HCT116 (cell line): Measurements from ENCODE around the gene PHKA2. TPM values are rescaled to one million over a fixed set of nuclear protein-coding genes. Genes with fewer than 3 reads are reported as not detected.

Experiments used
- ATAC-seq: fragments of 200-7000 bp; cut with Tn5 transposase; 2 replicates; pipeline ENCODE4 v1.9.1; 2020; ENCODE audit warnings: mild to moderate bottlenecking, moderate library complexity
- BruUV-seq: library from RNA; stranded (reverse); fragments of 400-500 nt; replicated peaks from 2 replicates; lab custom pipeline; 2021; lab: Mats Ljungman, UMichigan
- CTCF ChIA-PET: fragments of 300-600 bp; sonication (Branson Sonifier 250); formaldehyde crosslinking; loops from one replicate; lab custom pipeline; 2021; ENCODE audit warnings: antibody characterized with exemption; lab: Charles Lee
- POLR2A ChIA-PET: fragments of 300-600, 350-600 bp; sonication (Branson Sonifier 250); formaldehyde crosslinking; loops from one replicate; lab custom pipeline; 2021; ENCODE audit warnings: antibody characterized with exemption; lab: Charles Lee
- RAD21 ChIA-PET, 2 experiments: fragments of 300-600 bp; sonication (Branson Sonifier 250); formaldehyde crosslinking; loops; one replicate each; lab custom pipeline; 2023; ENCODE audit warnings: low total read pairs in 2 of 2; ENCODE audit not compliant: uncharacterized antibody in 2 of 2, unreplicated experiment in 2 of 2, low non-redundant PET in 1 of 2; lab: Charles Lee
- DNase-seq: peaks from one replicate; pipeline ENCODE4 v3.0.0-alpha.2; 2010; ENCODE audit warnings: low read depth, low spot score
- H2AFZ ChIP-seq: fragments of 200-600 bp; shearing (Covaris generic), sonication (generic); 2 replicates; pipeline ENCODE4 v1.6.1; 2017; ENCODE audit warnings: low read depth, mixed run types, mixed read lengths, antibody characterized with exemption, low read length; ENCODE audit not compliant: poor library complexity, severe bottlenecking
- H3K27ac ChIP-seq: 2 replicates; pipeline ENCODE4 v1.5.1; 2012; ENCODE audit warnings: low read depth, low read length
- H3K27me3 ChIP-seq: fragments of 200-600 bp; sonication (generic); 2 replicates; pipeline ENCODE4 v1.6.1; 2016; ENCODE audit warnings: mixed run types, low read length, mixed read lengths; ENCODE audit not compliant: insufficient read depth
- H3K36me3 ChIP-seq, 2 experiments: fragments of 200-500 bp in 1 of 2; fragments of 200-600 bp in 1 of 2; sonication (Bioruptor generic) in 1 of 2; sonication (generic) in 1 of 2; 2 replicates each; pipeline versions ENCODE4 v1.5.1 to v1.6.1; 2014 to 2016; ENCODE audit warnings: low read length in 2 of 2, inconsistent platforms in 1 of 2, mixed read lengths in 1 of 2, mixed run types in 1 of 2; ENCODE audit not compliant: insufficient read depth in 2 of 2, control insufficient read depth in 1 of 2
- H3K4me1 ChIP-seq, 2 experiments: fragments of 200-600 bp in 1 of 2; sonication (generic) in 1 of 2; 2 replicates each; pipeline versions ENCODE4 v1.5.1 to v1.6.1; 2012 to 2017; ENCODE audit warnings: low read length in 2 of 2, inconsistent platforms in 1 of 2, mild to moderate bottlenecking in 1 of 2, mixed read lengths in 1 of 2, mixed run types in 1 of 2, moderate library complexity in 1 of 2; ENCODE audit not compliant: insufficient read depth in 2 of 2, control insufficient read depth in 1 of 2
- H3K4me2 ChIP-seq: fragments of 200-600 bp; sonication (generic); 2 replicates; pipeline ENCODE4 v1.6.1; 2017; ENCODE audit warnings: mixed run types, low read length, mixed read lengths
- H3K4me3 ChIP-seq, 2 experiments: fragments of 200-600 bp in 1 of 2; sonication (generic) in 1 of 2; replicated peaks in 1 of 2; 2 replicates each; pipeline ENCODE4 v1.5.1; 2011 to 2016; ENCODE audit warnings: low read length in 2 of 2, control low read depth in 1 of 2, low read depth in 1 of 2, mild to moderate bottlenecking in 1 of 2, mixed read lengths in 1 of 2, mixed run types in 1 of 2
- H3K79me2 ChIP-seq: fragments of 200-600 bp; sonication (generic); 2 replicates; pipeline ENCODE4 v1.6.1; 2017; ENCODE audit warnings: mild to moderate bottlenecking, mixed run types, low read length, moderate library complexity, mixed read lengths; ENCODE audit not compliant: insufficient read depth
- H3K9ac ChIP-seq: fragments of 200-600 bp; sonication (generic); 2 replicates; pipeline ENCODE4 v1.6.1; 2016; ENCODE audit warnings: low read length, mixed read lengths
- H3K9me2 ChIP-seq: fragments of 200-600 bp; sonication (generic), shearing (Covaris generic); 2 replicates; pipeline ENCODE4 v1.6.1; 2017; ENCODE audit warnings: mixed run types, mild to moderate bottlenecking, moderate library complexity; ENCODE audit not compliant: insufficient read depth
- H3K9me3 ChIP-seq, 2 experiments: fragments of 200-500 bp in 1 of 2; fragments of 200-600 bp in 1 of 2; sonication (Bioruptor generic) in 1 of 2; sonication (generic) in 1 of 2; 2 replicates each; pipeline ENCODE4 v1.6.1; 2014 to 2017; ENCODE audit warnings: low read length in 2 of 2, mixed read lengths in 2 of 2, inconsistent platforms in 1 of 2, low read depth in 1 of 2, mild to moderate bottlenecking in 1 of 2, mixed run types in 1 of 2, moderate library complexity in 1 of 2; ENCODE audit not compliant: control insufficient read depth in 1 of 2, insufficient read depth in 1 of 2
- H4K20me1 ChIP-seq: fragments of 200-600 bp; sonication (generic), shearing (Covaris generic); 2 replicates; pipeline ENCODE4 v1.6.1; 2017; ENCODE audit warnings: mixed run types, mild to moderate bottlenecking, moderate library complexity; ENCODE audit not compliant: insufficient read depth
- CEBPB ChIP-seq: IDR thresholded peaks from 2 replicates; pipeline ENCODE4 v1.6.1; 2012; ENCODE audit warnings: low read depth
- CTCF ChIP-seq, 3 experiments: fragments of 200-600 bp in 1 of 3; sonication (generic) in 1 of 3; IDR thresholded peaks in 2 of 3; conservative IDR thresholded peaks in 1 of 3; 2 replicates each; pipeline ENCODE4 v1.5.1; 2012 to 2017; ENCODE audit warnings: low read depth in 2 of 3, low read length in 2 of 3, antibody characterized with exemption in 1 of 3, borderline replicate concordance in 1 of 3, control low read depth in 1 of 3, mild to moderate bottlenecking in 1 of 3, mixed read lengths in 1 of 3, mixed run types in 1 of 3, moderate library complexity in 1 of 3; ENCODE audit not compliant: insufficient read depth in 1 of 3
- EZH2phosphoT487 ChIP-seq: fragments of 200-600 bp; IDR thresholded peaks from 2 replicates; pipeline ENCODE4 v1.6.1; 2018; ENCODE audit warnings: antibody characterized with exemption, borderline replicate concordance
- RAD21 ChIP-seq: IDR thresholded peaks from 2 replicates; pipeline ENCODE4 v1.6.1; 2012; ENCODE audit warnings: low read depth, mild to moderate bottlenecking
- ZFX ChIP-seq: fragments of 450-650 bp; IDR thresholded peaks from 2 replicates; pipeline ENCODE4 v1.6.1; 2017
- intact Hi-C: fragments of 100-400 bp; cut with micrococcal nuclease; formaldehyde crosslinking; loops from 2 replicates; pipeline ENCODE4 v1.10.0; 2022
- total RNA-seq: library from RNA; stranded (reverse); gene quantifications from one replicate; pipeline ENCODE4 v1.2.1, GENCODE V29; 2021; ENCODE audit not compliant: unreplicated experiment

Gene PHKA2
- total RNA-seq, 1 experiment from 2014 or later, result 23.8 TPM

- no peak for TF ChIP-seq CEBPB
Observed at GRCh38 chrX:18955676-18956075, 28.2 kb downstream of the PHKA2 start (continued).

DNA sequence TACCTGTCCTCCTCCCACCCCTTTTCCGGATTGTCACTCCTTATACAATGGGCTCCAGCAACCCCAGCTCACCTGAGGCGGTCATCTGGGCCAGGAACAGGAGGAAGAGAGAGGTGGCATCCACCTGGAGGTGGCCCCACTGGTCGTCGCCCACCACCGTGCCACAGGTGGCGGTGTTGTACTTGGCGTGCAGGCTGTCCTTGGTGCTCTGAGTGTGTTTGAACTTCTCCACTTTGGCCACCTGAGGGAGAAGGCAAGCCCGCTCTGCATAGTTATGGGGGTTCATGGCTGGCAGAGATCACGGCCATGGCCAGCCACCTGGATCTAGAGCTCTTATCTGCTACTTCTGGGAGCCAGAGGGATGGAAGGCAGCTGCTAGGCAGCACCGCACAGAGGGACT lies 32.9 kb downstream of the PHKA2 start:
- no peaks in the 10 kb centered on the region for H4K20me1 ChIP-seq
- no peak for ATAC-seq
- ChIA-PET RAD21 (no interaction called here), CTCF (no interaction called here), POLR2A (no interaction called here)
- TF ChIP-seq RAD21 (peak; percentile 21; the same call in 1 of the 2 replicates), EZH2phosphoT487 (no peak), CTCF (IDR thresholded peaks at IDR 0.05 in 2 of 3, conservative IDR thresholded peaks at IDR 0.05 in 1 of 3; ENCODE audit: borderline replicate concordance in 1 of 3, insufficient read depth in 1 of 3, low read depth in 2 of 3, low read length in 2 of 3) (peak in 2 of 3 experiments; percentile 8 to 38; a peak in 2 of 6 replicates)
- no peaks in the 10 kb centered on the region for H3K79me2 ChIP-seq
- no peak for DNase-seq
- H3K4me2 ChIP-seq, result no peak overlapping the region
- no peaks in the 10 kb centered on the region for H3K27me3 ChIP-seq
- BruUV-seq, result no TSS peak
- no peaks in the 10 kb centered on the region; a peak in 1 of 4 replicates for H3K4me1 ChIP-seq
- no peaks in the 10 kb centered on the region for H3K9me3 ChIP-seq
- no peaks in the 10 kb centered on the region for H3K36me3 ChIP-seq
- intact Hi-C loops, result no loop called here
- H3K27ac ChIP-seq, result no peak overlapping the region
- no peak overlapping the region for H2AFZ ChIP-seq
- H3K9me2 ChIP-seq, result no peaks in the 10 kb centered on the region
- no peak overlapping the region for H3K9ac ChIP-seq
- no peak overlapping the region for H3K4me3 ChIP-seq

DNA sequence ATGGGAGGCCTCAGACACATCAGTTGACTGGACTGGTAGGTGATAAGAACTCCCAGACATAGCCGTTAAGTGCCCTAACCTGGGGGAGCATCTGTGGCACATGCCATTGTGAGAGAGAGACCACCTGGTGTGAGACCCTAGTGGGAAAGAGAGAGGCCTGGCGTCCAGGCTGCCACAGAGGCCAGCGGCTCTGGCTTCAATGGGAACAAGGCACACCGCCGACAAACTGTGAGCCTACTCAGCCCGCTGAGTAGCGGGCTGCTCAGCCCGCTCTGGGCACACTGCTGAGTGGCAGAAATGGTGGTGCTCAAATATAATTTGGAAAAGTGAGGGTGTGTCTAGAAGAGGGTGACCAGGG lies 34.0 kb downstream of the PHKA2 start:
- Histone ChIP-seq H3K79me2 (no peaks in the 10 kb centered on the region), H2AFZ (no peak overlapping the region), H3K27ac (no peak overlapping the region), H4K20me1 (no peaks in the 10 kb centered on the region), H3K9me2 (no peaks in the 10 kb centered on the region), H3K27me3 (no peaks in the 10 kb centered on the region), H3K4me2 (no peak overlapping the region), H3K9me3 (no peaks in the 10 kb centered on the region), H3K36me3 (no peaks in the 10 kb centered on the region), H3K4me1 (no peaks in the 10 kb centered on the region; a peak in 1 of 4 replicates), H3K4me3 (no peak overlapping the region), H3K9ac (no peak overlapping the region)
- ATAC-seq (no peak), DNase-seq (no peak)
- intact Hi-C loops, result no loop called here
- no peak for TF ChIP-seq ZFX
- RAD21 ChIA-PET, result no interaction called here
- POLR2A ChIA-PET, result no interaction called here
- BruUV-seq, result no TSS peak
- CTCF ChIA-PET, result interaction anchor here (1.3 kb wide), 1 partner anchor 384 kb away, joined by 3 read pairs; no protein-coding TSS in a partner anchor
